Right lobe of liver (tissue), 4 donors: ENCODE measurements around the gene GRIK2.

Source experiments
- CTCF ChIP-seq, 4 donors: fragments of 200-600 bp in 3 of 4; fragments of 450-650 bp in 1 of 4; IDR thresholded peaks; one replicate each; pipeline versions ENCODE4 v1.5.1 to v1.8.0; 2016 to 2022; ENCODE audit warnings: antibody characterized with exemption in 4 of 4, mild to moderate bottlenecking in 2 of 4
- POLR2A ChIP-seq: fragments of 450-650 bp; IDR thresholded peaks from one replicate; pipeline ENCODE4 v1.6.1; 2017; ENCODE audit warnings: antibody characterized with exemption, mild to moderate bottlenecking
- donor health status: DM: no; HTN: no; CAD: no.
- donor health status: DM: no; HTN: no; CAD: no.
- donor health status: DM: no; HTN: yes; CAD: no.

DNA sequence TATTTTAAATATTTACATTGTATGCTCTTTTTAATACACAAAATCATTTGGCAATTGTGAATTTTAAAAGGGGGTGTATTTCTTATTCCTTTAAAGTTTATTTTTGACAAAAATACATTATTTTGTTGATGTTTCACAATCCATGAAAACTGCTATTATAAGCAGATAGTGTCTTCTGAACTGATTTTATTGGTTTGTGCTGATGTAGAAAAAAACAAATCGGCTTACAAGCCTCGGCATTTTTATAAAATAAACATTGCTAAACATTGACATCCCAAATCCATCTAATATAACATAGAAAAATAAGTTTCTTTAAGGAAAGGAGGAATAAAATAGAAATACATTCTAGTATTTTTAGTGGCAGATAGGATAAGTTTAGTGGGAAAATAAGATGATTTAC, 634.7 kb downstream of the GRIK2 start:
- no peak for TF ChIP-seq CTCF (IDR thresholded peaks at IDR 0.05)
- TF ChIP-seq POLR2A, result no peak
